Measurements from ENCODE around the gene TRIM37.

TRIM37 gene

DNA sequence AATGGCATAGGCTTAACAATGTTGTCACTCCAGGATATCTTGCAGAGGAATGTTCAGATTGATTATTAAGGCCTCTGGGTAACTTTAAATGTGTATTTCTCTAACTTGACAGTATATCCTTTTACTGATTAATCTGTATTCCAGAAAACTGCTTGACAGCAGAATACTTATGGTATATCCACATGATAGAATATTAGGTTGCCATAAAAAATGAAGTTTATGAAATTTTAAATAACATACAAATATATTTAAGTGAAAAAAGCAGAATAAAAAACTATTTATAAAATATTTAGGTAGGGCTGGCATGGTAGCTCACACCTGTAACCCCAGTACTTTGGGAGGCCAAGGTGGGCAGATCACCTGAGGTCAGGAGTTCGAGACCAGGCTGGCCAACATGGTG, 106.7 kb downstream of the TRIM37 start:
- H3K4me3 ChIP-seq (ENCODE audit: low read length) = no peak overlapping the region
- no peak for TF ChIP-seq ZNF274 (IDR thresholded peaks at IDR 0.05; ENCODE audit: low read depth, low read length)

DNA sequence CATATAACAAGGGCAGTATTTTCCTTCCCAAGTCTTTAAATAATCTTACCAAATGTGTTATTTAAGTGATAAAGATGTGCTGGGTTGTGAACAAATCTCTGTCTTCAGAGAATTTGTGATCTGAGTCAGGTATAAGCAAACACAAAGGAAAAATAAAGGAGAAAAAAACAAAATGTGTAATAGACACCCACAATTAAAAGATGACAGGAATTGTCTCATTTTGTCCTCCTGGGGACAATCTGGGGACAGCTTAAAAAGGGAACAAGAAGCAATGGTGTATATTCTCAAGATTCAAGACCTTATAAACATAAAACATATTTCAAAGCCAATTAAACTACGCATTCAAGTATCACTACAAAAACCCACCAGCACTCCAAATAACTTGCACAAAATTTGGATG, 107.2 kb downstream of the TRIM37 start:
- no peak overlapping the region for H3K4me3 ChIP-seq (ENCODE audit: low read length)
- no peak for TF ChIP-seq ZNF274 (IDR thresholded peaks at IDR 0.05; ENCODE audit: low read depth, low read length)

DNA sequence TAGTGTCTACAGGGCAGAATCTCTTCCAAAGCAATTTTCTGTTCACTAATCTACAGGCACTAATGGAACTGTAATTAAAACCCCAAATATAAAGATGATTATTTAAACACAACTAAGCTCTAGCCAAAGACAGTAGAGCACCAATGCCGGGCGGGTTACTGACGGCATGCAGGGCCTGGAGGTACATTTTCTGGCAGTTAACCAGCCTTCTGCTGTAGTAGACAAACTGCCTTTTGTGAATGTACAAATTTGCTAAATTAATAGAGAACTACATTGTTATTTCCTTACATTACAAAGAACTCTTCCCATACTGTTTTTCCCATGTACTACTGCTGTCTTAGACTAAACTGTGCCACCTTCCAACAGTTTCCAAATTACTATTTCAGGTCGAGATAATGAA, 107.8 kb downstream of the TRIM37 start:
- TF ChIP-seq ZNF274 (IDR thresholded peaks at IDR 0.05; ENCODE audit: low read depth, low read length) = no peak
- no peak overlapping the region for H3K4me3 ChIP-seq (ENCODE audit: low read length)

- no peak for TF ChIP-seq ZNF274 (IDR thresholded peaks at IDR 0.05; ENCODE audit: low read depth, low read length)
- no peak overlapping the region for H3K4me3 ChIP-seq (ENCODE audit: low read length)
Measured at GRCh38 chr17:58997756-58998553, 108.7 kb downstream of the TRIM37 start.

DNA sequence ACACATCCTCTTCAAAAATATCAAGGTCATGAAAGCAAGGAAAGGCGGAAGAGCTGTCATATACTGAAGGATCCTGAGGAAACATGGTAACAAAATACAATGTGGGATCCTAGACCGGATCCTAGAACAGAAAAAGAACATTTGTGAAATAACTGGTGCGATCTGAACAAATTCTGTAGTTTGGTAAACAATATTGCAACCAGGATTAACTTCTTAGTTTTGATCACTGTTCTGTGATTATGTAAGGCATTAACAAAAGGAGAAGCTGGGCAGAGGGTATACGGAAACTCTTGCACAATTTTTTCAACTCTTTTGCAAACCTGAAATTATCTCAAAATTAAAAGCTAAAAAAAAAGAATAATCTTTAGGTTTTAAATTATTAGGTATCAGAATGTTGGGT, 109.7 kb downstream of the TRIM37 start:
- H3K4me3 ChIP-seq (ENCODE audit: low read length) = no peak overlapping the region
- TF ChIP-seq ZNF274 (IDR thresholded peaks at IDR 0.05; ENCODE audit: low read depth, low read length) = no peak

DNA sequence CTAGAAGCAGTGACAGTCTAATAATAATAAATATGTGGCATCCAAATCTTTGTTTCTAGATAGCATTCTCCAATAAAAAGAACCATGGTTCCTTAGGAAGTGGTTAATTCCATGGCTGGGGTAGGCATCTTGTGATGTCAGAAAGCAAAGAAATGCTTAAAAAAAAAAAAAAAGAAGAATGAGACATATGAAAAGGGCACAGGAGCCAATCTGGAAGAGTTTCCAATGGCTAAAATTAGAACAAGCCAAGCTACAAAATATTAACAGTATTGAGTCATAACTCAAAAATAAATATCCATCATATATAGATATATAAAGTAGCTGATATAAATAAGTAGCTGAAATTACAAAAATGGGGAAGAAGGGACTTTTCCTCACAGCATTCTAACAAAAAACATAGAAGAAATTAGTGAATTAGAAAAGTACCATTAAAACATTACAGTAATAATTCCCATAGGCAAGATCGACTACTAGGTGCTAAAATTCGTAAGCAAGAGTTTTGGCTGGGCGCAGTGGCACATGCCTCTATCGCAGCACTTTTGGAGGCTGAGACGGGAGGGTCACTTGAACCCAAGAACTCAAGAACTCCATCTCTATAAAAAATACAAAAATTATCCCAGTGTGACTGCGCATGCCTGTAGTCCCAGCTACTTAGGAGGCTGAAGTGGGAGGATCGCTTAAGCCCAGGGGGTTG, 111.3 kb downstream of the TRIM37 start:
- H3K4me3 ChIP-seq (ENCODE audit: low read length) = no peak overlapping the region
- TF ChIP-seq ZNF274 (IDR thresholded peaks at IDR 0.05; ENCODE audit: low read depth, low read length) = no peak

DNA sequence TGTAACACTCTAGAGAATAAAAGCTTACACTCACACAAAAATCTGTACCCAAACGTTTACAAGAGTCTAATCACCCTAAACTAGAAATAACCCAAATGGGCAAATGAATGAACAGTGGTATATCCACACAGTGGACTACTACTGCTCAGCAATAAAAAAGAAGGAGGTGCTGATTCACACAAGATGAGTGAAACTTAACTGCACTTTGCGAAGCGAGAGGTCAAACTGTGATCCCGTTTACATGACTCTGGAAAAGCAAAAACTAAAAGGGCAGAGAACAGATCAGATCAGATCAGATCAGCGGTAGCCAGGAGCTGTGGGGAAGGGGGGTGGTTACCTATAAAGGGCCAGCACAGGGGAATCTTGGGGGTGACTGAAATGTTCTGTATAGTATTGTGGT, 113.4 kb downstream of the TRIM37 start:
- H3K4me3 ChIP-seq (ENCODE audit: low read length) = no peak overlapping the region
- TF ChIP-seq ZNF274 (IDR thresholded peaks at IDR 0.05; ENCODE audit: low read depth, low read length) = no peak

DNA sequence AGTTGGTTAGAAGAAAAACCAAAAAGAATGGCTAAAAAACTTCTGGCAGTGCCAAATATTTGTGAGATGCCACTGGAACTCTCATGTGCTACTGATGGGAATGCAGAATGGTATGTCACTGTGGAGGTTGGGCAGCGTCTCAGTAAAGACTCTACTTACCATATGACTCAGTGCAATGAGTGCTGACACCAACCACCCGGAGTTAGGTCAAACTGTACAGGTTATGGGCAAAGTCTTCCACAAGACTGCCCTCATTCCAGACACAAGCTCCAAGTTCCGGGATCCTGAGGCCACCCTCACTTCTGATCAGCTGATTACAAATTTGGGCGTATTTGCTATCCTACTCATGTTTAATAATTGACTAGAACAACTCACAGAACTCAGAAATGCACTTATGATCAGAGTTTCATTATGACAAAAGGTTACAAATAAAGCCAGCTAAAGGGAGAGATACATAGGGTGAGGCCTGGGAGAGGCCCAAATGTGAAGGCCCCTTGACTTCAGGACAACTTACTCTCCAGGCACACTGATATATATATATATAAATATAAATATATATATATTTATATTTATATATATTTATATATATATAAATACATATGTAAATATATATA, 114.9 kb downstream of the TRIM37 start:
- H3K4me3 ChIP-seq (ENCODE audit: low read length) = no peak overlapping the region
- no peak for TF ChIP-seq ZNF274 (IDR thresholded peaks at IDR 0.05; ENCODE audit: low read depth, low read length)

DNA sequence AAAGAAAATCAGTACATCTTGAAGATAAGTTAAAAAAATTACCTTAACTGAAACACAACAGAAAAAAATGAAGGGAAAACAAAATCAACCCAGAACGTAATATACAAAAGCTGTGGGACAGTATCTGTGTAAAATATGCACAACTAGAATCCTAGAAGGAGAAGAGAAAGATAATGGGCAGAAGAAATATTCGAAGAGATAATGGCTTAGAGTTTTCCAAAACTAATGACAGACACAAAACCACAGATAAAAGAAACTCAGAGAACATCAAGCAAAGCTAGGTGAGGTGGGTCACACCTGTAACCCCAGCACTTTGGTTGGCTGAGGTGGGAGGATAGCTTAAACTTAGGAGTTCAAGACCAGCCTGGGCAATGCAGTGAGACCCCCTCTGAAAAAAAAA, 117.1 kb downstream of the TRIM37 start:
- no peak for TF ChIP-seq ZNF274 (IDR thresholded peaks at IDR 0.05; ENCODE audit: low read depth, low read length)
- no peak overlapping the region for H3K4me3 ChIP-seq (ENCODE audit: low read length)

GRCh38 chr17:58985971-58986370, 120.7 kb downstream of the TRIM37 start:
- no peak overlapping the region for H3K4me3 ChIP-seq (ENCODE audit: low read length)
- TF ChIP-seq ZNF274 (IDR thresholded peaks at IDR 0.05; ENCODE audit: low read depth, low read length) = no peak

DNA sequence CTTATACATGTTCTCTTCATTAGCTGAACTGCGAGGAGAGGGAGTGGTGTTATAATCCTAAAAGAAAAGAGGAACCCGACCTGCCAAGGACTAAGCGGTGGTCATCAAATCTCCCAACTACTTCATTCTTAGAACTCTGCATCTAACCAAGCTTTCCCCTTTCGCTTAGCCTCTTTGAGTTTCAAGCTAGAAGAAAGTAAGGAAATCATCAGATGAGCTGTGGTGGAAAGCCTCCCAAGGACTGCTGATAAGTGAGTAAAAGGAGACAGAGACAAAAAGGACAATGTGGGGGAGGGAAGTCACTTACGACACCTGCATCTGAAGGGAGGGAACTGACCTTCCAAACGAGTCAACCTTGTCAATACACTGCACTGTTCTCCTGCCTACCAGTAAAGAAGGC, 121.3 kb downstream of the TRIM37 start:
- no peak for TF ChIP-seq ZNF274 (IDR thresholded peaks at IDR 0.05; ENCODE audit: low read depth, low read length)

DNA sequence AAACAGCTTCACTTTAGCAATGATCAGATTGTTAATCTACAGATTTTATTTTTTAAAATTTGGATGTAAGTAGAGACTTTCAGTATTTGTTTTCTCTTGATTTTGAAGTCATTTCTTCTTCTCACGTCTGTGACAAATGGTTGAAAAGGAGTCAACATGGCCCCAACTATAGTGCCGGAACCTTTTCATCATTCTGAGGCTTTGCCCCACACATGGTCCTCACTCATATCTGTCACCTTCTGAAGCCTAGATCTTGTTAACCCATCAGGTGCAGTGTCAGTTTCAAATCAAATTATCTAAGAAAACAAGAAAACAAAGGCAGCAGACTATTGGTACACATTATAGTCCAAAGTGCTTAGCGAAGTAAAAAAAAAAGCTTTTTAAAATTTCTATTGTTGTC, 124.1 kb downstream of the TRIM37 start:
- H3K4me3 ChIP-seq (ENCODE audit: low read length) = no peak overlapping the region
- TF ChIP-seq ZNF274 (IDR thresholded peaks at IDR 0.05; ENCODE audit: low read depth, low read length) = no peak

More for the DNA sequence above, 121.3 kb downstream of the TRIM37 start:
- H3K4me3 ChIP-seq (ENCODE audit: low read length) = no peak overlapping the region

GRCh38 chr17:58980706-58981481, 125.8 kb downstream of the TRIM37 start:
- TF ChIP-seq ZNF274 (IDR thresholded peaks at IDR 0.05; ENCODE audit: low read depth, low read length) = no peak
- H3K4me3 ChIP-seq (ENCODE audit: low read length) = no peak overlapping the region

DNA sequence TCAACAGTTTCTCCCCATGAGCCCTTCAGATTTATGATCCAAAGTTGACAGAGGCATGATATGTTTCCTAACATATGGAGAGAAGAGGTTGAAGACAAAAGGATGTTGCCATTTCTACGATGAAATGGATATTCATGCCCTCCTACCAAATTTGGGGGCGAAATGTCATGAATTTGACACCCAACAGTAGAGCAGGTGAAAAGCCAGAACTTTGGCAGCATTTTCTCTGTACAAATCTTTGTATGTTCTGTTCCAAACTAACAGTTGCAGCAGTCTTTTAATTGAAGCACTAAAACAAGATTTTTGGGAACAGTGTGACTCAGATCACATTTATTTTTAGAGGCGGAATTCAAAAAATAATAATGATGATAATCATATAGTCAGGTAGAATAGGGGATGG, 130.1 kb downstream of the TRIM37 start:
- no peak for TF ChIP-seq ZNF274 (IDR thresholded peaks at IDR 0.05; ENCODE audit: low read depth, low read length)
- H3K4me3 ChIP-seq (ENCODE audit: low read length) = no peak overlapping the region

Data from GM08714 (cell line).